Urothelium cell line (cell line): ENCODE results near the gene COX10.

Experiments
- DNase-seq: peaks from one replicate; pipeline ENCODE4 v3.0.0; 2011; ENCODE audit warnings: low spot score, mixed read lengths
- FAIRE-seq: peaks from 2 replicates; lab custom pipeline; 2011; peaks lifted over from hg19 to GRCh38; lab: Jason Lieb, UNC

Gene COX10

DNA sequence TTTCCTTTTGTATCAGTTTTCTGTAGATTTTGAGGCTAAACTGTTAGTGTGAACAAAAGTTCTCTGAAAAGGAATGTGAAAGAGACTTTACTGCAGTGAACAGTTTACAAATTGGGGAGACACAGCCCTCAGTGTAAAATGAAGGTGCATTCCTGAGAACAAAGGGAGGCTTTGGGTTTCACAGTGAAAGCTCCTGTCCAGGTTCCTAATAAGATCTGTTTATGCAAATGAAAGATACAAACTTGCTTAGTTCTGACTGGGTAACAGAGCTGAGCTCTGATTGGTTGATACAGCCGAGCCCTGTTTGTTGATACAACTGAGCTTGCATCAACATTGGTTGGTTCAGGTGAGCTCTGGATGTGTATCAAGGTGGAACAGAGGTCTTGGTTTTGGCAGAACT lies 175.7 kb downstream of the COX10 start:
- FAIRE-seq (no peak), DNase-seq (no peak)

DNA sequence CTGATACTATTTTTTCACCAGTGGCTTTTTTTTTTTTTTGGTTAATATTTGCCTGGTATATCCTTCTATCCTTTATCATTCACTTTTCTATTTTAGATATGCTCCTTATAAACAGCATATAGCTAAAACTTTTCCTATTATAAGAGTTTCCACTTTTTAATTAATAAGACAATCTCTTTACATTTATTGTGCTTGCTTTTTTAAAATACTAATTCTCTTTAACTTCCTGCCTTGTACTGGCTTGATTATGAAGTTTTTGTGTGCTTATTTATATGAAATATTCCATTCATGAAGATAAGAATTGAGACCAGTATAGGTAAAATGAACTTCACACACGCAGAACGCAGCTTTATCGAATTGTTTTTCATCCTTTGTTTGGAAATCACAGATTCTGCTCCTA lies 176.3 kb downstream of the COX10 start:
- FAIRE-seq (no peak), DNase-seq (no peak)
